CD1c-positive myeloid dendritic cell (primary cell): ENCODE results near the gene IFNA21.
"Not testable (repeated sequence)": the region's sequence is repeated elsewhere in the genome, so short reads cannot be mapped to it uniquely, and the experiment has no call there.

Experiments used
- DNase-seq: peaks from one replicate; pipeline ENCODE4 v3.0.0-alpha.2; 2016; ENCODE audit errors: extremely low spot score

The IFNA21 gene

DNA sequence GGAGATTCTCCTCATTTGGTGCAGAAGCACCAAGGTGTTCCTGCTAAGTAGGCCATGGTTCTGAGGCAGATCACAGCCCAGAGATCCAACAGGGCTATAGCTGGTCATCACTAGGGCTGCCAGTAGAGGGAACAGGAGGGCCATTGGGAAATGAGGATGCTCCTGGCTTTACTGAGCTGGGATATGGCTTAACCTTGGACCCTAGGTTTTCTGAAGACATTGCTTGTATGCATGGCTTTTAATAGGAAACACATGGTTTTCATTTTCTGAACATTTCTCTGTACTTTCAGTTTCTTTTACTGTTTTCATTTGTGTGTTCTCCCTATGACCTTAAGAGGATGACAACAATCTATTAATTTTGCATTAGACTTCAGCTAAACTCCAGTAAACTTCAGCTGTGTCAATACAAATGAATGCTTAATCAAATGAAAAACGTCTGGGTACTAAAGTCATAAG is 25.0 kb downstream of the IFNA21 start, which contains the start of gene IFNW1:
IFNW1 (minus strand) TSS at position 406 of the 456 bp plus-strand sequence; CDS start at position 144, 262 bp downstream.
- no peak for DNase-seq

DNA sequence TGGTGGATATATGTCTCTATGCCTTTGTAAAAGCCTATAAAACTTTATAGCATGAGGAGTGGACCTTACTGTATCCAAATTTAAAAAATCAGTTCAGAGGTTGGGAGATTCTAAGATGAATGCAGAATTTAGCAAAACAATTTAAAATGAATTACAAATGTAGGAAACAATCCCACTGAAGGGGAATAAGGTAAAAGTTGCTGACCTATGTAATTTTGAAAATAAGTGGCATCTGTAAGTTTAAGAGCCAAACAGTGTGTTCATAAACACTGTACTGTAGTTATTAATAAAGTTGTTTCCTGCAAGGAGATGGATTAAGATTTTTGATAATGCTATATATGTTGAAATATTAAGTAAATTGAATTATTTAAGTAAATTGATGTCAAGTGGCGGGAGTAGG is 29.4 kb downstream of the IFNA21 start:
- DNase-seq: no peak

- DNase-seq: no peak
These were observed 30.7 kb downstream of the IFNA21 start for GRCh38 chr9:21135736-21136135.

DNA sequence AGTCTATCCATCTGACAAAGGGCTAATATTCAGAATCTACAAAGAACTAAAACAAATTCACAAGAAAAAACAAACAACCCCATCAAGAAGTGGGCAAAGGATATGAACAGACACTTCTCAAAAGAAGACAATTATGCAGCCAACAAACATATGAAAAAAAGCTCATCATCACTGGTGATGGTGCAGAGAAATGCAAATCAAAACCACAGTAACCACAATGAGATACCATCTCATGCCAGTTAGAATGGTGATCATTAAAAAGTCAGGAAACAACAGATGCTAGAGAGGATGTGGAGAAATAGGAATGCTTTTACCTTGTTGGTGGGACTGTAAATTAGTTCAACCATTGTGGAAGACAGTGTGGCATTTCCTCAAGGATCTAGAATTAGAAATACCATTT is 38.3 kb downstream of the IFNA21 start:
- not testable (repeated sequence) for DNase-seq

DNA sequence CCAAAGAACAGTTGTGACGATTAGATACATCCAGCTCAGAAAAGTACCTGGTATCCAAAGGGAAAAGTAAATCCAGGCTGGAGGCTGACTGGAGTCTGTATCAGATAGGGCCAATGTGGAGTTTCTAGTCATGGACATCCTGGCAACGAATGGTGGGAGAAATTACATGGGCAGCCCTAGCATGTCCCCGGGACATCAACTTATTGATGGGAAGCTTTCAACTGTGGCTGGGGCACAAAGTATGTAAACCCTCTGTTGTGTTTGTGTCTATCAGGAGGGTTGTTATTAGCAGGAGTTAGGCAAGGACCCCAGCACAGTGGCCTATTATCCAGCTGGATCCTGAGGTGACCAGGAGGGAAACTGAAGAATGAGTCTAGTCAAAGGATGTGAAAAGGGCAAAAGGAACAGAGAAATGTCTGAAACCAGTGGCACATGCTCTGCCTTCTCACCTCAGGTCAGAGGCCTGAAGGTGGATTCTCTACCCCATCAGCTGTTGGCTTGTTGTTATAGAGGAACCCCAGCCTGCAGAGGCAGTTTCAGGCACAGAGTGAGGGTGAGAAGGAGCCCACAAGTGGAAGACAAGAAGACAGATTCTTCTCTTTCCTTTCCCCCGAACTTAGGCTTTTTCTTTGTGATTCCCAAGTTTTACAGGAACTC is 44.7 kb downstream of the IFNA21 start:
- DNase-seq: no peak

DNA sequence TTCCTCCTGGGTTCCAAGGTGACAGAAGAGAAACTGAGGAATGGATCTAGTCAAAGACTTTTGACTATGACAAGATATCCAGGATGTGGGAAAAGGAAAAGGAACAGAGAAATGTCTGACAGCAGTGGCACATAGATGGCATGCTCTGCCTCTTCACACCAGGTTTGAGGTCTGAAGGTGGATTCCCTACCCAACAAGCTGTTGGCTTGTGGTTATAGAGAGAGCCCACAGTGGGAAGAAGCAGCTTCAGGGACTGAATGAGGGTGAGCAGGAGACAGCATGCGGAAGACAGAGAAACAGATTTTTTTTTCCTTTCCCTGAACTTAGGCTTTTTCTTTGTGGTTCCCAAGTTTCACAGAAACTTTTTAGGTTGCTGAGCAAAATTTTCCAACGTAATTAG is 45.4 kb downstream of the IFNA21 start:
- no peak for DNase-seq

DNA sequence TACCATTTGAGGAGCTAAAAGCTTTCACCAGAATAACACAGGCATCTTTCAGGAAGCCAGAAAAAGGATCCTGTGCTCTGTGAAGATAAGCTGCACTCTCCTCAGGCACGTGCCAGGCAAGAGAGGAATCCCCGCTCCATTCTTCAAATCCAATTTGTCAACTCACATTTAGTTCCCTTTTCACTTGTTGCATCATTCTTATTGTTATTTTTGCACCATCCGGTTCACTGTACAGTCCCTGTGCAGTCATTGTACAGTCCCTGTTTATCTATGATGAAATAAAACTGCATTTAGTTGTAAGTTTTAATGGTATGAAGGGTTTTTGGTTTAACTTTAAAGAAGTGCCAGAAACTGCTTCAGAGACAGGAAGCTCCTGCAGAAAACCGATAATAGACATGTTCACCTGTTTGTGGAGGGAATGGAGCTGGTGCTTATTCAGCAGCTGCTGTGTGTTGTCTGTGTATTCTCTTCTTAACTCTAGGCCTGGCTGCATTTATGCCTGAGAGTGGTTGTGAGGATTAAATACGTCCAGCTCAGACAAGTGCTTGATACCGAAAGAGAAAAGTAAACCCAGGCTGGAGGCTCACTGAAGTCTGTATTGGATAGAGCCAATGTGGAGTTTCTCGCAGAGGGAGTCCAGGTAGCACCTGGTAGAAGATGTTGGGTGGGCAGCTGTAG is 47.2 kb downstream of the IFNA21 start:
- DNase-seq: peak; percentile 61
